HS-27A (cell line): ENCODE data around the gene KCNIP3.
A peak's percentile ranks its signal among the peaks of the same experiment; 100 is the strongest.
"Not testable (repeated sequence)": the region's sequence is repeated elsewhere in the genome, so short reads cannot be mapped to it uniquely, and the experiment has no call there.

Experiments used
- DNase-seq: peaks from one replicate; pipeline ENCODE4 v3.0.0-alpha.2; 2012; ENCODE audit warnings: low read depth, missing footprints

Gene KCNIP3

DNA sequence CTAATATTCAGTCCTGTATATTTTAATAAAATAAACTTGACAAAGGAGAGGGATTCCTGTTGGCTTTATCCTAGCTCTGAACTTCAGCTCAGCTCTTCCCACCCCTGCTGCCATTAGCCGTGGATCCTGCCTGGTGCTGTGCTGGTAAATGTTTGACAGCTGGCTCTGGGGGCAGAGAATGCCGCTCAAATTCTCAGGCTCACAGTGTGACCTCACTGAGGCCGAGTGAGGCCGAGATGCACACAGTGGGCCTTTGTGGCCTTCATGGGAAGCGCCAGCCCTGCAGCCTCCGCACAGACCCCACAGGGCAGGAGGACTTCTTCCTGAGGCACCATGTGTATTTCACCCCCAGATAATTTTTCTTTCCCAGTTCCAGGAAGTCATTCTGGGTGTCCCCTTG is 88.9 kb downstream of the KCNIP3 start:
- no peak for DNase-seq

- no peak for DNase-seq
Measured at GRCh38 chr2:95387358-95387757, 90.2 kb downstream of the KCNIP3 start.

- DNase-seq: no peak
Measured at GRCh38 chr2:95388091-95388692, 91.0 kb downstream of the KCNIP3 start.

DNA sequence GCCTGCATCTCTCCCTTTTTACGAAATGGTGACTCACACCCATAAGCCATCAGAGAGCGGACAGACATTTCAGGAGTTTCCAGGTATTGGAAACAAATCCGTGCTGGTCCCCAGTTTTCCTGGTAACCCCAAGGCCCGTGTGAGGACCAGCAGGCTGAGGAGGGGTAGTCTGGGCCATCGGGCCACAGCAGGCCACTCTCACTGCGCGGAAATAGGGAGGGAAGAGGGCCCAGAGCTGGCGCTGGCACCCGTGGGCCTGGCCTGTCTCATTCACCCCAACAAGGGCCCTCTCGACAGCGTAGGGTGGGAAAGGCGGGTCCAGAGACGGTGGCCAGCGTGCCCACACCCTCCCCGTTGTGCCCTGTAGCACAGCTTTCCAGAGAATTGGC is 91.7 kb downstream of the KCNIP3 start:
- no peak for DNase-seq

- no peak for DNase-seq
Measured at GRCh38 chr2:95389245-95390119, 92.3 kb downstream of the KCNIP3 start.

DNA sequence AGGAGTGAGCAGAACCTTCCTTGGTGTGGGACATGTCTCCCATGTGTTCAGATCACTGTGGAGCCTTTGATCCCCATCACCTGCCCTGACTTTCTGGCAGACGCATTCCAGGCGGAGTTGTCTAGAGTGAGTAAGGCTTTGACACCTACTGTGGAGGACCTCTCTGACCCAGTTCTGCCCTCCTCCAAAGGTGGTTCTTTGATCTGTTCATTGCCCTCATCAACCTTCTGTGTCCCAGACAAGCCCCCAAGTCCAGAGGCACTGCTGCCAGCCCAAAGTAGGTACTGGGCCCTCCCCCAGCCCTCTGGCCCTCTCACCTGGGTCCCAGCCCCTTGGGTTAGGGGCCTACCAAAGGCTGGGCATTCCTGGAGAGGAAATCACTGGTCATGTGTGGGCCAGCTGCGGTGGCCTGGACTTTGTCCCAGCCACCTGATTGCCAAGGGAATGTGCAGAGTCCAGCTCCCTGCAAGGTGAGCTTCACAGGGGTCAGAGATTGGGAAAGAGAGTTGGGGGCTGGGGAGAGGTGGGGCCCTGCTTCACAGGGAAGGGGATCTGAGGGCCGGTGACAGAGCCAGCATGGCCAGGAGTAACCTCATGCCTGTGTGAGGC is 93.2 kb downstream of the KCNIP3 start:
- no peak for DNase-seq

DNA sequence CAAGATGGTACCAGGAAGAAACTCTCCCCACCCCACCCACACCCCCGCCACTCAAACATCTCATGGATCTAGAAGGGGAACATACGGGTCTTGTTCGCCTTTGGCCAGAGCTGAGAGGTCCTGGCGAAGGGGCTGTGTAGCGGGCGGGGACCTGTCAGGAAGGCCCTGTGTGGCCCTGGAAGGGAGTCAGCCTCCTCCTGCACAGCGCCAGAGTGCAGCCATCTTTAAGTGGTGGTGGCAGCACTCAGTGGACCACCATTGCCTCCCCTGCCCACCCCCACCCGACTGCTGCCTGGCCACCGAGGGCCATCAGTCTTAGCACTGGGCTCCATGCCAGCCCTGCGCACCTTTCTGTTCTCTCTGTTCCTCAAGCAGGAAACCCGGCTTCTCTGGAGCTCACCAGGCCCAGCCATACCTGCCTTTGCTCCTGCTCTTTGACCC is 93.8 kb downstream of the KCNIP3 start:
- DNase-seq: no peak

DNA sequence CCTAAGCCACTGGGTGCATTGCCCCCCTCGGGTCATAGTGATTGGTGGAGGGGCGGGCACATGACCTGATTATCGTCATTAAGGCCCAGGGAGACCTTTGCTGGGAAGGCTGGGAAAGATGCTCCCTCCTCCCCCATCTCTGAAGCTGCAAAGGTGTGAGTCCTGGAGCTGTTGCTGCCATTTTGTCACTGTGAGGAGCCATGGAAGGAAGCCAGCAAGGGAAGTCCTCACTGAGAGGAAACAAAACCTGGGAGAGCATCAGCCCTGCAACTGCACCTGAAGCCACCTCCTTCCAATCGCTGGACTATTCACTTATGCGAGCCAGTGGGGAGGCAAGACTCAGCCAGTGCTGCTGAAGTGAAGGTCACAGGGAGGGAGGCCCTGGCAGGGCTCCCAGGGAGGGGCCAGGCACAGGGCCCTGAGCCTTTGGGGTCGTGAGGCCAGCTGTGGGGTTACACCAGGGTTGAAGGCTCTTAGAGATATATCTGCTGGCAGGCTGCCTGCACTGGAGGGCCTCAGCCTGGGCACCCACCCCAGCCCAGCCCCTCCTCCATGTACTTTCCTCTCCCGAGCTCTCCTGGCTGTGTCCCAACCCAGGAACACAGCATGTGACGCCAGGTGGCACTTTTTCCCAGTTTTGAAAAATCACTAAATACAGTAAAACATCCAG is 94.6 kb downstream of the KCNIP3 start:
- no peak for DNase-seq

DNA sequence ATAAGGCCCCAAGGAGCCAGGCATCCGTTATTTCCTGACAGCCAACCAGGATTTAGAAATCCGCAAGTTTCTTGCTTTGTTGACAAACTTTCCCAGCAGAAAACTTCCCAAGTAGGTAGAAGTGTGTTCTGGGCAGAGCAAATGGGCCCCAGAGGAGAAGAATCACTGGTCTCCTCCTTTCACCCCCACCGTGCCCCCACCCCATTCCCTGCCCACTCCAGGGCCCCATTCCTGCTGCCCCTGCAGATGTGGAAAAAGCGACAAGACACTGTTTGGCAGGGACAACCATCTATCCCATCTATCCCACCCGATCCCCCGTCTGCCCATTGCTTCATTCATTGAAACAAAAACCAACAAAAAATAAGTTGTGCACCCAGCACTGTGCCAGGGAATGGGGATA is 95.2 kb downstream of the KCNIP3 start:
- no peak for DNase-seq

GRCh38 chr2:95392730-95393455 is 95.7 kb downstream of the KCNIP3 start:
- DNase-seq: no peak

GRCh38 chr2:95393901-95394300 is 96.8 kb downstream of the KCNIP3 start:
- DNase-seq: no peak

- DNase-seq: no peak
Measured at GRCh38 chr2:95399061-95399460, 101.9 kb downstream of the KCNIP3 start.

DNA sequence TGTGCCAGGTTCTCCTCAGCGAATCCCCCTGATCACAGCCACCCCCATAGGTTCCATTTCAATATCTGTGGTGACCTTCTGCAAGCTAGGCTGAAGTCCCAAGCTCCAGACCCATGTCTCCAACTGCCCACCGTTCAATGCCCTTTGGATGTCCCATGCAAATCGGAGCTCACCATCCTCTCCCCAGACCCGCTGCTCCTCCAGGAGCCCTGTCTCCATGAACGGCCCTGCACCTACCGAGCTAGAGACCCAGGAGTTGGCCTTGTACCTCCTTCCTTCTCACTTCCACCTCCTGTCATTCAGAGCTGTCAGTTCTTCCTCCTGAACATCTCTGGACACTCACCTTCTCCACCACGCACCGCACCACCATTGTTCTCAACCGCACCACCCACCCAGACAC is 104.3 kb downstream of the KCNIP3 start:
- no peak for DNase-seq

- DNase-seq: not testable (repeated sequence)
Measured at GRCh38 chr2:95402004-95402369, 104.8 kb downstream of the KCNIP3 start.

DNA sequence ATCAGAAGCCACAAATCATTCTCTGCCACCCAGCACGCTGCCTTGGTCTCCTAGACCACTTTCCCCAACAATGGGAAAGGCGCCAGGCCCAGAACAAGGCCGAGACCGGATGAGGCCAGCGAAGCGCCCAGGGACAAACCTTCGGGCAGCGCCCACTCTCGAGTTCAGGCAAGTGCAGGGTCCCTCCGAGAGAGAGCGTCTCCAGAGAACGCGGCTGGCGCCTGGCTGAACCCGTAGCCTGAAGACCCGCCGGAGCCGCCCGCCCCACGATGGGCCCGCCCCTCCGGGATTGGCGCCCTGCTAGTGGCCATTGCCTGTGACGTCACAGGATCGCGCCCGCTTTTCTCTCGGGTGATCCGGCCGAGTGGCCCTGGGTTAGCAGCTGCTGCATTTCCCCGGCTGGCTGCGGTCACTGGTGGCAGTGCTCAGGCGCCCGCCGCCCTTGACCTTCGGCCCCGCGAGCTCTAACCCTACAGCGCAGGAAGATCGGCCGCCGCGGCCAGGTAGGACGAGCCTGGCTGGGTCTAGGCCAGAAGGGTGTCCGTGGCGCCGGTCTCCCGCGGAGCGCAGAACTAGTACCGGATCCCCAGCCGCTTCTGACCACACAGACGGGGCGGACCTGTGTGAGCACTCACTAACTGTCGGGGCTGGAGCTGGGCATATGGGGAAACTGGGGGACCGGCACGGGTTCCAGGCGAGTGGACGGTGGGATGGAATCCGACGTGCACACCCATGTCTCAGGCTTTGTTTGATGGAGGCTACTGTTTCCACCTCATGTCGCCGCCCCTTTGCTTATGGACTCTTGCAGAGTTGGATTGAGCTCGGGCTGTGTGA is 105.4 kb downstream of the KCNIP3 start, which contains the start of gene FAHD2A:
Gene FAHD2A (plus strand): TSS at position 339 of the 834 bp plus-strand sequence. CDS start 2,851 bp downstream, outside the sequence.
- peak; percentile 76 for DNase-seq

DNA sequence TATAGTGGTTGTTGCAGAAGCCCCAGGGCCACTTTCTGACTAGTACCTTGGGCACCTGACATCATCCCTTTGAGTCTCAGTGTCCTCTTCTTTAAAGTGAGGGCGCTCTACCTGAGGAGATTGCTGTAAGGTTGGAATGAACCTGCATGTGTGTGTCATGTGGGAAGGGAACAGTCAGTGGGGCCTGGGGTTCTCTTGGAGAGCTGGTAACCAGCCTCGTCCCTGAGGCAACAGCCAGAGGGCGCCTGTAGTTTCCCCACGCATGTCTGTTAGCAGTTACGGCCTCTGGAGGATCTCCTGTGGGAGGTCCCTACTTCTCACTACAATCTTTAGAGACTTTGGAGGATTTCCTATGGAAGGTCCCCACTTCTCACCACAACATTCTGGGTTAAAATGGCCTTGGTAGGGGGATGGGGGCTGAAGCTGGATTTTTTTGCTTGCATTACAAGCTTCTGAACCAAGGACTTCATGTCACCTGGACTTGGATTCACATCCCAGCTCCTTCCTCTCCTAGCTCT is 106.1 kb downstream of the KCNIP3 start:
- DNase-seq: not testable (repeated sequence)

DNA sequence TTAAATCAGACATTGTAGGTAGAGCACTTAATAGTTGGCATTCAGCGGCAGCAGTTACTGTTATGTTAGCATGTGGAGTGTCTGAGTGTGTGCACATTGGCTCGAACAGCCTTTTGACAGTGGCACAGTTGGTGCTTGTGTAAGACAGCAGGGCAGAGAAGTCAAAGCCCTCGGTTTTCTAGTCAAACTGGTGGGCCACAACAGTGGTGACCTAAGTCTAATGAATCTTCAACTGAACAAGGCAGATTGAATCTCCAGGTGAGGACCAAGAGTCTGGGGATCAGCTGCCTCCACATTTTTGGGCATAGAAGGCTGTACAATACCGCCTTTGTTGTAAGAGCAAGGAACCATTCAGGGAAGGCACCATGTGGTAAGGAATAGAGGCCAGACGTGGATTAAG is 106.7 kb downstream of the KCNIP3 start:
- not testable (repeated sequence) for DNase-seq

- not testable (repeated sequence) for DNase-seq
Measured at GRCh38 chr2:95404676-95405075, 107.5 kb downstream of the KCNIP3 start.

DNA sequence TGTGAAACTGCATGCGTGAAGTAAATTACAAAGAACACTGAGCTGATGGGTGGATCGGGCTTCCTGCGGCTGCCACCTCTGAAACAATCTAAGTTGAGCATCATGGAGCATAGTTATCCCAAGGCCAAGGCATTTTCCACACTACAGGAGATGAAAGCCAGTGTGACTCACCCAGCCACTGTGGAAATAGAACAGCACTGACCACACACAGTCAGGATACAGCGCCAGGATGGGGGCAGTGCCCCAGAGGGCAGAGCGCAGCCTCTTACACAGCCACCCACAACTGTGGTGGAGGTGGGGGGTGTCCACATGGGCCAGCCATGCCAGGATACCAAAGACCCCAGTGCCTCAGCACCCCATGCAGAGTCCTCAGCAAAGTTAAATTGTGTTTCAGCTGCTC is 114.1 kb downstream of the KCNIP3 start:
- not testable (repeated sequence) for DNase-seq

- DNase-seq: not testable (repeated sequence)
Measured at GRCh38 chr2:95414015-95414594, 117.0 kb downstream of the KCNIP3 start.
